ENCODE results near the gene DLGAP1. TPM values are rescaled to one million over a fixed set of nuclear protein-coding genes. Genes with fewer than 3 reads are reported as not detected.

The DLGAP1 gene
- total and polyA plus RNA-seq, 2 of the 13 experiments (the other 11 are each of a cell fraction or from before 2014, with no cell fraction given): 0.01 TPM; not detected in 1

DNA sequence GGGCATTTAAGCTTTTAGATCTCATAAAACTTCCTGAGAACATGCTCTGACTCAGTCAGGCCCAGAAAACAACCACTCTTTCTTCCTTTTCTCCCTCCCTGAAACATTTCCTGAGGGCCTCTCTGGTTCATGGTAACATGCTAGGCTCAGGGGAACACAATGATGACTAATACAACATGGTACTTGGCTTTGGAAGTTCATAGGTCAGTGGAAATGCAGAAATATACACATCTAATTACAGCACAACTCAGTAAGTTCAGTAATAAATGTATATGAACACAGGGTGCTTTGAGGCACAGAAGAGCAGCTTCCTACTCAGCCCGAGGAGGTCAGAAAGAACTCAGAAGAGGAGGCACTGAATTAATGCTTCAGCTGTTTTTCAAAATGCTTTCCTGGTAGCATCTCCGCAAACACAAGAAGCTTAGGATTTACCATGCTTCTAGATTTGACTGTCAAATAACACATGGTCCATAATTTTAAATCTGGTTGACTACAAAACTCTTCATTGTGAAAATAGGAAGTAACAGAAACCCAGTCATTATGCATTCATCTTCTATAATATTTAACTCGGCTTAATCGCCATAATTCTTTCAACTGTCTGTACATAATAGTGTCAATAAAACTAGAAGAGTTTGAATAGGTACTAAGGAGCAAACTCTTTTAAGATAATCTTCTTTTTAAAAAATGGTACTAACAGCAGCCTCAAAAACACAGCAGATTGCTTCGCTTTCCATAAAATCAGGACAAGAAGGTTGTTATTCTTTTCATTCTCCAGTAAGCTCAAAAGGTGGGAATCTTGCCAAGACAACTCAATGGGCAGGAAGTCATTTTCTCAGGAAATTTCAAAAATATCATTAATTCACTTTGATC, 251.3 kb downstream of the DLGAP1 start:
- no peak for DNase-seq (ENCODE audit: low spot score)
- no peak overlapping the region for H3K4me3 ChIP-seq (replicated peaks in 1 of 3; ENCODE audit: insufficient read depth in 1 of 3, low read depth in 2 of 3, low read length in 3 of 3)
- H4K20me1 ChIP-seq (ENCODE audit: insufficient read depth, low read length): no peaks in the 10 kb centered on the region
- no peak for TF ChIP-seq ATF1 (CRISPR knock-in tag; IDR thresholded peaks at IDR 0.05)
- TF ChIP-seq ONECUT2 (CRISPR knock-in tag; IDR thresholded peaks at IDR 0.05): no peak
- TF ChIP-seq MED1 (CRISPR knock-in tag; IDR thresholded peaks at IDR 0.05): no peak
- TF ChIP-seq ELF4 (CRISPR knock-in tag; IDR thresholded peaks at IDR 0.05; ENCODE audit: borderline replicate concordance): no peak
- no peak for TF ChIP-seq HNF4G (IDR thresholded peaks at IDR 0.05; ENCODE audit: borderline replicate concordance, low read depth, low read length)
- no peak for TF ChIP-seq HNF4G (CRISPR knock-in tag; IDR thresholded peaks at IDR 0.05; ENCODE audit: borderline replicate concordance, low read depth)
- no peak for TF ChIP-seq ZNF552 (CRISPR knock-in tag; IDR thresholded peaks at IDR 0.05; ENCODE audit: borderline replicate concordance)
- TF ChIP-seq GTF2F1 (IDR thresholded peaks at IDR 0.05; ENCODE audit: low read length): no peak
- TF ChIP-seq ZNF879 (CRISPR knock-in tag; IDR thresholded peaks at IDR 0.05): no peak
- TF ChIP-seq, protein P1, sequence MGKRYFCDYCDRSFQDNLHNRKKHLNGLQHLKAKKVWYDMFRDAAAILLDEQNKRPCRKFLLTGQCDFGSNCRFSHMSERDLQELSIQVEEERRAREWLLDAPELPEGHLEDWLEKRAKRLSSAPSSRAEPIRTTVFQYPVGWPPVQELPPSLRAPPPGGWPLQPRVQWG (CRISPR knock-in tag; IDR thresholded peaks at IDR 0.05; ENCODE audit: borderline replicate concordance, low read depth): no peak
- TF ChIP-seq, protein P2, sequence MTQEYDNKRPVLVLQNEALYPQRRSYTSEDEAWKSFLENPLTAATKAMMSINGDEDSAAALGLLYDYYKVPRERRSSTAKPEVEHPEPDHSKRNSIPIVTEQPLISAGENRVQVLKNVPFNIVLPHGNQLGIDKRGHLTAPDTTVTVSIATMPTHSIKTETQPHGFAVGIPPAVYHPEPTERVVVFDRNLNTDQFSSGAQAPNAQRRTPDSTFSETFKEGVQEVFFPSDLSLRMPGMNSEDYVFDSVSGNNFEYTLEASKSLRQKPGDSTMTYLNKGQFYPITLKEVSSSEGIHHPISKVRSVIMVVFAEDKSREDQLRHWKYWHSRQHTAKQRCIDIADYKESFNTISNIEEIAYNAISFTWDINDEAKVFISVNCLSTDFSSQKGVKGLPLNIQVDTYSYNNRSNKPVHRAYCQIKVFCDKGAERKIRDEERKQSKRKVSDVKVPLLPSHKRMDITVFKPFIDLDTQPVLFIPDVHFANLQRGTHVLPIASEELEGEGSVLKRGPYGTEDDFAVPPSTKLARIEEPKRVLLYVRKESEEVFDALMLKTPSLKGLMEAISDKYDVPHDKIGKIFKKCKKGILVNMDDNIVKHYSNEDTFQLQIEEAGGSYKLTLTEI (CRISPR knock-in tag; conservative IDR thresholded peaks at IDR 0.05): no peak
- no peak for TF ChIP-seq SP2 (CRISPR knock-in tag; IDR thresholded peaks at IDR 0.05)
- TF ChIP-seq PHF21A (CRISPR knock-in tag; IDR thresholded peaks at IDR 0.05): no peak
- no peak for TF ChIP-seq EZH2 (conservative IDR thresholded peaks at IDR 0.05; ENCODE audit: low read depth, low read length)
- TF ChIP-seq PAWR (CRISPR knock-in tag; IDR thresholded peaks at IDR 0.05; ENCODE audit: borderline replicate concordance): no peak
- TF ChIP-seq TAF15 (IDR thresholded peaks at IDR 0.05; ENCODE audit: low read depth, low read length, poor library complexity, severe bottlenecking): no peak
- TF ChIP-seq SP5 (CRISPR knock-in tag; IDR thresholded peaks at IDR 0.05; ENCODE audit: borderline replicate concordance, low read depth): no peak
- TF ChIP-seq GTF3A (CRISPR knock-in tag; conservative IDR thresholded peaks at IDR 0.05): no peak
- TF ChIP-seq SMAD3 (CRISPR knock-in tag; IDR thresholded peaks at IDR 0.05): no peak
- no peak for FAIRE-seq
- ChIA-PET POLR2A (no interaction called here), CTCF (ENCODE audit: low intra/inter-chr PET ratio, low total read pairs) (no interaction called here)
- H3K4me1 ChIP-seq (ENCODE audit: insufficient read depth, low read length): no peaks in the 10 kb centered on the region
- H3K36me3 ChIP-seq (replicated peaks in 1 of 2; ENCODE audit: control insufficient read depth in 1 of 2, insufficient read depth in 2 of 2, low read length in 2 of 2): no peaks in the 10 kb centered on the region
- no peak overlapping the region for H2AFZ ChIP-seq (ENCODE audit: low read length)
- H3K9ac ChIP-seq (ENCODE audit: insufficient read depth, low read depth, low read length): no peak overlapping the region
- no peak overlapping the region for H3K27ac ChIP-seq (ENCODE audit: extremely low read length, insufficient read depth, low read length)
- no peaks in the 10 kb centered on the region; a peak in 1 of 5 replicates for H3K27me3 ChIP-seq (ENCODE audit: control insufficient read depth in 1 of 2, insufficient read depth in 2 of 2, low read length in 2 of 2)
- BruUV-seq (replicated peaks): no TSS peak
- WGBS (ENCODE audit: low lambda C conversion rate): 2% methylated on average over 5 of the region's 5 CpGs
- ATAC-seq: no peak
- H3K79me2 ChIP-seq (ENCODE audit: insufficient read depth, low read length): no peaks in the 10 kb centered on the region
- H3K9me3 ChIP-seq (ENCODE audit: low read length): no peaks in the 10 kb centered on the region
- intact Hi-C loops (cut with micrococcal nuclease; ENCODE audit: unreplicated experiment) (no loop called here), in situ Hi-C loops (cut with HindIII; ENCODE audit: extremely low pct_ligation_motif_present, low pct_unique_long_range_greater_than_20kb) (no loop called here)
- H3K4me2 ChIP-seq (ENCODE audit: low read depth, low read length): no peak overlapping the region

All from HepG2 (cell line).